Breast epithelium (tissue), 4 donors: ENCODE results near the gene FAM180A. TPM values are rescaled to one million over a fixed set of nuclear protein-coding genes. Genes with fewer than 3 reads are reported as not detected.

ENCODE experiments used
- DNase-seq, 2 donors: peaks; one replicate each; pipeline ENCODE4 v3.0.0-alpha.2; 2019; ENCODE audit warnings: low spot score in 2 of 2
- H3K27ac ChIP-seq, 2 donors: fragments of 200-600 bp; sonication (generic) in 1 of 2; one replicate each; pipeline ENCODE4 v1.5.1; 2016 to 2019; ENCODE audit warnings: mild to moderate bottlenecking in 1 of 2
- H3K27me3 ChIP-seq, 2 donors: fragments of 200-600 bp; sonication (generic) in 1 of 2; one replicate each; pipeline versions ENCODE4 v1.5.1 to v1.6.0; 2017 to 2019; ENCODE audit warnings: control low read depth in 1 of 2, mild to moderate bottlenecking in 1 of 2
- H3K36me3 ChIP-seq: fragments of 200-600 bp; one replicate; pipeline ENCODE4 v1.5.1; 2019
- H3K4me1 ChIP-seq, 2 donors: fragments of 200-600 bp; sonication (generic); one replicate each; pipeline ENCODE4 v1.5.1; 2016 to 2019; ENCODE audit warnings: control low read depth in 1 of 2
- H3K4me3 ChIP-seq, 3 donors: fragments of 200-600 bp; sonication (generic); 1 replicate in 2 of 3; 2 replicates in 1 of 3; pipeline ENCODE4 v1.5.1; 2016 to 2019; ENCODE audit warnings: mild to moderate bottlenecking in 3 of 3, moderate library complexity in 2 of 3
- H3K9me3 ChIP-seq, 2 donors: fragments of 200-600 bp; sonication (generic) in 1 of 2; one replicate each; pipeline ENCODE4 v1.5.1; 2016 to 2019; ENCODE audit warnings: control low read depth in 1 of 2
- POLR2A ChIP-seq: fragments of 450-650 bp; IDR thresholded peaks from one replicate; pipeline ENCODE4 v1.6.1; 2016; ENCODE audit warnings: antibody characterized with exemption, mild to moderate bottlenecking, moderate library complexity
- POLR2AphosphoS5 ChIP-seq, 3 donors: sonication (generic); formaldehyde crosslinking; IDR thresholded peaks; one replicate each; pipeline ENCODE4 v1.6.1; 2017; ENCODE audit warnings: antibody characterized with exemption in 3 of 3
- intact Hi-C: fragments of 100-400 bp; cut with DNase I; formaldehyde crosslinking; loops from one replicate; pipeline ENCODE4 v1.15.1; 2023; ENCODE audit warnings: low total_unique reads
- total RNA-seq, 3 donors: library from RNA; depleted of rRNA; stranded (reverse); fragments of >200 nt; gene quantifications; one replicate each; pipeline ENCODE4 v1.1.0, GENCODE V29; 2016
- TF ChIP-seq, protein P1 (sequence below), 3 donors: fragments of 450-650 bp; IDR thresholded peaks; one replicate each; pipeline ENCODE4 v1.5.1; 2016 to 2017; ENCODE audit warnings: antibody characterized with exemption in 3 of 3, mild to moderate bottlenecking in 3 of 3, moderate library complexity in 3 of 3

FAM180A gene
- total RNA-seq, 3 donors from 2014 or later: 5.2 to 11.9 (median 9.1) TPM

DNA sequence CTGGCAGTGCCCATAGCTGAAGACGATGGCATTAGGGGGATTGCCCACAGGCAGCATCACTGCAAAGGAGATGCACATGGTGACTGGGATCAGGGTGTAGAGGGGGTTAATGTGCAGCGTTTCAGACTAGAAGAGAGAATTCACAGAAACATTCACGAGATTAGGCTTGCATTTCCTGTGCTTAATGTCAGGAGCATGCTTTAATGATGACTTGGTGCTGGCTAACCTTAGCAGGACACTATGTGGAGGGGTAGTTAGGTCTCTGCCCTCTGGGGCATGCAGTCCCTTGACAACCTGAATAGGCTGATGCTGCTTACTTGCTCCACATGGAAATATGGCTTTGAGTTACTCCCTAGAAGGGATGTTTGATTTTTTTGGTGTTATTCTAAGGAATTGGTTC is 64.5 kb downstream of the FAM180A start:
- TF ChIP-seq, protein P1, sequence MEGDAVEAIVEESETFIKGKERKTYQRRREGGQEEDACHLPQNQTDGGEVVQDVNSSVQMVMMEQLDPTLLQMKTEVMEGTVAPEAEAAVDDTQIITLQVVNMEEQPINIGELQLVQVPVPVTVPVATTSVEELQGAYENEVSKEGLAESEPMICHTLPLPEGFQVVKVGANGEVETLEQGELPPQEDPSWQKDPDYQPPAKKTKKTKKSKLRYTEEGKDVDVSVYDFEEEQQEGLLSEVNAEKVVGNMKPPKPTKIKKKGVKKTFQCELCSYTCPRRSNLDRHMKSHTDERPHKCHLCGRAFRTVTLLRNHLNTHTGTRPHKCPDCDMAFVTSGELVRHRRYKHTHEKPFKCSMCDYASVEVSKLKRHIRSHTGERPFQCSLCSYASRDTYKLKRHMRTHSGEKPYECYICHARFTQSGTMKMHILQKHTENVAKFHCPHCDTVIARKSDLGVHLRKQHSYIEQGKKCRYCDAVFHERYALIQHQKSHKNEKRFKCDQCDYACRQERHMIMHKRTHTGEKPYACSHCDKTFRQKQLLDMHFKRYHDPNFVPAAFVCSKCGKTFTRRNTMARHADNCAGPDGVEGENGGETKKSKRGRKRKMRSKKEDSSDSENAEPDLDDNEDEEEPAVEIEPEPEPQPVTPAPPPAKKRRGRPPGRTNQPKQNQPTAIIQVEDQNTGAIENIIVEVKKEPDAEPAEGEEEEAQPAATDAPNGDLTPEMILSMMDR (IDR thresholded peaks at IDR 0.05): no peak
- no peak for TF ChIP-seq POLR2A
- no peak for TF ChIP-seq POLR2AphosphoS5 (IDR thresholded peaks at IDR 0.05)
- intact Hi-C loops: no loop called here
- Histone ChIP-seq H3K9me3 (no peaks in the 10 kb centered on the region), H3K27ac (peak overlapping the region; percentile 36 to 71), H3K27me3 (no peaks in the 10 kb centered on the region), H3K4me1 (peaks cover 0 to 11% of the 10 kb centered on the region in 2 donors), H3K4me3 (no peak overlapping the region), H3K36me3 (no peaks in the 10 kb centered on the region)
- DNase-seq: no peak

DNA sequence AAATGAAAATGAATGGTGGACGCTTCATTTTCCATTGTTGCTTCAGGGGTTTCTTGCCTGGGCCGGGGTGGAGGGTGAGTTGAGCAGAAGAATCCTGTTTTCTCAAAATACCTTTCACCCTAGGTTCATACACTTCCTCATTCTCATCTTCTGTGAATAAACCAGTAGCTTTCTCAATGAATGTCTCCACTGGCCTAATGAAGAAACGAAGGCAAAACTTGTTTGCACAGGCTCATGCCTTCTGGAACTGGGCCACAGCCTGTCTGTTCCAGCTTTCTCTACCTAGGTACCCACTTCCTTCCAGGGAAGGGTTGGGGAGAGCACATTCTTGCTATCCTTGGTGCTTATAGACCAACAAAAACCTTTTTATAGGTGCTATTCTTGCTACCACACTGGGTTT is 65.0 kb downstream of the FAM180A start:
- Histone ChIP-seq H3K9me3 (no peaks in the 10 kb centered on the region), H3K27ac (peak overlapping the region; percentile 36 to 71), H3K4me1 (peaks cover 0 to 12% of the 10 kb centered on the region in 2 donors), H3K4me3 (no peak overlapping the region), H3K36me3 (no peaks in the 10 kb centered on the region), H3K27me3 (no peaks in the 10 kb centered on the region)
- intact Hi-C loops: no loop called here
- TF ChIP-seq POLR2AphosphoS5 (IDR thresholded peaks at IDR 0.05) (no peak), POLR2A (no peak)
- TF ChIP-seq, protein P1 (IDR thresholded peaks at IDR 0.05): no peak
- peak in 1 of 2 donors; percentile 47 for DNase-seq

DNA sequence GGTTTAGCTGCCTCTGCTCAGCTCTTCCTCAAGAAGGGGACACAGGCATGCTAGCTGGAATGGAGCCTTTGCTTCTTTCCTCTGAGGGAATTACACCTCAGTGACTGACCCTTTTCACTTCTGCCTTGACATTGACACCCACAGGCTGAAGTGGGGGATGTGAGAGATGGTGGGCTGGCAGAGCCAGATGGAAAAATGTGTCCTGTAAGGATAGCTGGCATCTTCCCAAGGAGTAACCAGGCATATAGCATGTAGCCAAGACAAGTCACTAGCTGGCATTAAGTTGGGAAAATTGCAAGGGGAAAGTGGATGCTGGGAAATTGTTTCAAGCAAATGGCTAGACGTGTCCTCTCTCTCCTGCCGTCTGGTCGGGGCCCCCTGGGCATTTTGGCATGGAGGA is 66.4 kb downstream of the FAM180A start:
- Histone ChIP-seq H3K36me3 (no peaks in the 10 kb centered on the region), H3K27me3 (no peaks in the 10 kb centered on the region), H3K4me1 (peaks cover 0 to 23% of the 10 kb centered on the region in 2 donors), H3K9me3 (no peaks in the 10 kb centered on the region), H3K27ac (peak overlapping the region; percentile 48 to 71), H3K4me3 (no peak overlapping the region)
- TF ChIP-seq, protein P1 (IDR thresholded peaks at IDR 0.05): no peak
- TF ChIP-seq POLR2A: no peak
- intact Hi-C loops: no loop called here
- DNase-seq: no peak

DNA sequence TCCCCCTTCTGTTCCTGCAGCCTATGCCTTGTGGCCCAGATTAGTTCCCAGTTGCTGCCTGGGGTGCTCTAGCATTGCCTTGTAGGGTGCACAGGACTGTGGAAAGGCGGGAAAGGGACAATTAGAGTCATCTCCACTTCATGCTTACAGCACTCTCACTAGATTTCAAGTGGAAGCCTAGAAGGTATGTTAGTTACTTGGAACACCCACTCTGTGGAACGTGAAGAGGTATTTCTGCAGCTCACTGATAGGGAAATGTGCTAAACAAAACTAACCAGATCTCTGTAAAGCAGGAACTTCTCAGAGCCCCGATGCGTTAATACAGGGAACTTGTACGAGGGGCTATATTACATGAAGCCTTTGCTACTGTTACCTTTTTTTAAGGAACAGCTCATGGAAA is 66.9 kb downstream of the FAM180A start:
- H3K9me3 ChIP-seq: no peaks in the 10 kb centered on the region
- H3K27me3 ChIP-seq: no peaks in the 10 kb centered on the region
- intact Hi-C loops: no loop called here
- DNase-seq: no peak
- peaks cover 0 to 23% of the 10 kb centered on the region in 2 donors for H3K4me1 ChIP-seq
- H3K36me3 ChIP-seq: no peaks in the 10 kb centered on the region
- TF ChIP-seq, protein P1 (IDR thresholded peaks at IDR 0.05): no peak
- TF ChIP-seq POLR2AphosphoS5 (IDR thresholded peaks at IDR 0.05) (no peak), POLR2A (no peak)
- H3K27ac ChIP-seq: peak overlapping the region; percentile 48 to 71
- H3K4me3 ChIP-seq: no peak overlapping the region

Other genes starting within 250 kb of the FAM180A start
- 10 to 100 TPM; 21.6 to 31.6 (median 22.2) TPM for gene CNOT4, start 238.7 kb downstream of the FAM180A start, total RNA-seq
- gene NUP205, start 190.9 kb downstream of the FAM180A start, total RNA-seq: 10 to 100 TPM; 22.6 to 49.6 (median 44.6) TPM
- gene STMP1, start 86.3 kb downstream of the FAM180A start, total RNA-seq: 10 to 100 TPM; 13.9 to 27.2 (median 18.4) TPM
- gene SLC13A4, start 20.6 kb downstream of the FAM180A start, total RNA-seq: under 1 TPM in 2 of 3 donors, not detected in 1; 0.29 to 0.32 TPM
- 10 to 100 TPM; 66.5 to 97.0 (median 85.5) TPM for gene MTPN, start 228.5 kb upstream of the FAM180A start, total RNA-seq